Small intestine (tissue), 7 donors: ENCODE data around the gene PLEKHN1. TPM values are rescaled to one million over a fixed set of nuclear protein-coding genes. Genes with fewer than 3 reads are reported as not detected.
A peak's percentile ranks its signal among the peaks of the same experiment; 100 is the strongest.

ENCODE experiments used
- DNase-seq, 2 donors: peaks; one replicate each; pipeline versions ENCODE4 v3.0.0 to v3.0.0-alpha.2; 2013
- FAIRE-seq: peaks from 2 replicates; lab custom pipeline; 2012; peaks lifted over from hg19 to GRCh38; lab: Jason Lieb, UNC
- H3K27ac ChIP-seq, 3 donors: one replicate each; pipeline ENCODE4 v1.5.1; 2013; ENCODE audit warnings: low read length in 2 of 3, mild to moderate bottlenecking in 2 of 3, control low read depth in 1 of 3, inconsistent platforms in 1 of 3, low read depth in 1 of 3, moderate library complexity in 1 of 3
- H3K27me3 ChIP-seq, 3 donors: one replicate each; pipeline ENCODE4 v1.6.1; 2013; ENCODE audit warnings: low read length in 3 of 3, inconsistent platforms in 1 of 3; ENCODE audit not compliant: control insufficient read depth in 3 of 3, insufficient read depth in 3 of 3
- H3K36me3 ChIP-seq, 3 donors: one replicate each; pipeline ENCODE4 v1.6.1; 2013; ENCODE audit warnings: low read length in 3 of 3, inconsistent platforms in 1 of 3, low read depth in 1 of 3, mild to moderate bottlenecking in 1 of 3, moderate library complexity in 1 of 3; ENCODE audit not compliant: control insufficient read depth in 3 of 3, insufficient read depth in 2 of 3
- H3K4me1 ChIP-seq, 3 donors: one replicate each; pipeline ENCODE4 v1.6.1; 2013; ENCODE audit warnings: low read length in 2 of 3, inconsistent platforms in 1 of 3, low read depth in 1 of 3, mild to moderate bottlenecking in 1 of 3, moderate library complexity in 1 of 3; ENCODE audit not compliant: control insufficient read depth in 3 of 3, insufficient read depth in 2 of 3
- H3K4me3 ChIP-seq, 3 donors: one replicate each; pipeline ENCODE4 v1.5.1; 2013; ENCODE audit warnings: low read length in 3 of 3, control low read depth in 1 of 3, inconsistent platforms in 1 of 3, low read depth in 1 of 3, mild to moderate bottlenecking in 1 of 3, moderate library complexity in 1 of 3
- H3K9me3 ChIP-seq, 2 donors: one replicate each; pipeline ENCODE4 v1.6.1; 2013; ENCODE audit warnings: low read depth in 1 of 2, low read length in 1 of 2; ENCODE audit not compliant: control insufficient read depth in 2 of 2, insufficient read depth in 1 of 2
- WGBS, 3 donors: extraction: QIAGEN DNeasy Blood & Tissue Kit; methylation state at CpG; one replicate each; pipeline ENCODE4 v1.1.7; 2013; 5-methylcytosine and 5-hydroxymethylcytosine counted together
- polyA plus RNA-seq, 4 donors: library from polyadenylated mRNA; stranded (reverse) in 3 of 4; unstranded in 1 of 4; fragments of 200-250 nt in 3 of 4; fragments of 120-200 nt in 1 of 4; gene quantifications; one replicate each; pipeline versions ENCODE4 v1.2.1 to v1.2.3, GENCODE V29; 2013
- donor health status: healthy with polysubstance abuse.
- donor health status: control.
- donor health status: control.
- donor health status: Bipolar disorder and iron deficiency.
- donor health status: healthy.

Gene PLEKHN1
- polyA plus RNA-seq, 4 donors, result 0.64 to 0.89 (median 0.76) TPM

DNA sequence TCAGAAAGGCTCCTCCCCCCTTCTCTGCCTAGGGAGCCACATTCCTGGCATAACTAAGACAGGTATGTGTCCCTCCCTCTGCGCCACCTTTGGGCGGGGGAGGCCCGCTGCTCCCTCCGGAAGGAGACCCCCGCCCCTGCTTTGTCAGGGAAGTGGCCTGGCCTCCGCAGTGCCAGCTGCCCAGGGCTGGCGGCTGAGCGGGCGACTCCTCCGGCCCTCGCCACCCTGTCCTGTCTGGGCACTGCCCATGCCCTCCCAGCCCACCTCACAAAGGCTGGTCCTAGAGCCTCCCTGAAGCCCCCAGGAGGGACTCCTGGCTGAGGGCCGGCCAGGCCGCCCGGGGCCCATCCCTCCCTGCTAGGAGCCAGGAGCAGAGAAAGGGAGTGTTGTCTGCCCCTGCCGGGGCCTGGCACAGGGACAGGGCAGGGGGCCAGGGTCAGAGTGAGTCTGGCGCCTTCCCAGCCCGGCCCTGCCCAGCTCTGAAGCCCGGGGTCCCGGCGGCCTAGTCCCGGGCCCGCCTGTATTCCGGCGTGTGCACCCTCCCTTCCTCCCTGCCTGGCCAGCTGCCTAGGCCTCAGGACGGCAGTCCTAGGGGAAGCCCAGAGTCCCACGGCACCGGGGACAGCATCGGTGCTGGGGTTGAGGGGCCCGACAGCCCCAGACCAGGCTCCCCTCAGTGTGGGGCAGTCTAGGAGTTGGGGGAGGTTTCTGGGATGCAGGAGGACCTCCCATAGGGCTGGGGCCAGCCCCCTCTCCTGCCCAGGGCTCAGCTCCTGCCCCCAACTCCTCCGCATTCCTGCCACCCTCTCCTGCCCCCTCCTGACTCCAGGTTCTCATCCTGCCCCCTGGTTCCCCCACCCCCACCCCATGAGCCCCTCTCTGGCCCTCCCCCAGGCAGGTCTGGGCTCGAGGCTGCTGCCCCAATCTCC lies 58.8 kb downstream of the PLEKHN1 start:
- DNase-seq, result peak; percentile 56 to 76
- no peak overlapping the region for H3K27ac ChIP-seq

More for the DNA sequence above, 58.8 kb downstream of the PLEKHN1 start:
- Histone ChIP-seq H3K4me1 (peaks cover 0 to 47% (median 4%) of the 10 kb centered on the region in 3 donors), H3K4me3 (peak overlapping the region in 1 of 3 donors; percentile 3), H3K36me3 (peaks cover 0 to 72% (median 0%) of the 10 kb centered on the region in 3 donors), H3K27me3 (no peaks in the 10 kb centered on the region), H3K9me3 (no peaks in the 10 kb centered on the region)
- 60 to 71% (median 67%) methylated on average over 20 to 31 of the region's 31 CpGs for WGBS, 3 donors
- FAIRE-seq, result no peak

Other genes with a start within 250 kb of the PLEKHN1 start
- 10 to 100 TPM in 1 of 4 donors, 1 to 10 TPM in 2, under 1 TPM in 1; 0.89 to 13.6 (median 6.8) TPM for gene SAMD11, start 42.6 kb upstream of the PLEKHN1 start, polyA plus RNA-seq
- 10 to 100 TPM; 34.0 to 69.3 (median 45.4) TPM for gene NOC2L, start 7.2 kb upstream of the PLEKHN1 start, polyA plus RNA-seq
- gene KLHL17, start 5.9 kb upstream of the PLEKHN1 start, polyA plus RNA-seq, result 10 to 100 TPM in 1 of 4 donors, 1 to 10 TPM in 3; 3.9 to 11.9 (median 6.8) TPM
- 1 to 10 TPM in 1 of 4 donors, under 1 TPM in 2, not detected in 1; 0.22 to 1.6 (median 0.30) TPM for gene PERM1, start 15.6 kb downstream of the PLEKHN1 start, polyA plus RNA-seq
- gene HES4, start 33.6 kb downstream of the PLEKHN1 start, polyA plus RNA-seq, result 1 to 10 TPM in 3 of 4 donors, under 1 TPM in 1; 0.89 to 8.2 (median 5.3) TPM
- gene ISG15, start 47.0 kb downstream of the PLEKHN1 start, polyA plus RNA-seq, result 100 to 1,000 TPM in 2 of 4 donors, 10 to 100 TPM in 2; 21.1 to 282 (median 182) TPM
- gene AGRN, start 53.6 kb downstream of the PLEKHN1 start, polyA plus RNA-seq, result 100 to 1,000 TPM in 1 of 4 donors, 10 to 100 TPM in 3; 13.2 to 104 (median 19.9) TPM
- gene RNF223, start 107.8 kb downstream of the PLEKHN1 start, polyA plus RNA-seq, result under 1 TPM in 3 of 4 donors, not detected in 1; 0.15 to 0.45 (median 0.18) TPM
- 10 to 100 TPM in 3 of 4 donors, 1 to 10 TPM in 1; 9.2 to 19.0 (median 12.6) TPM for gene C1orf159, start 149.6 kb downstream of the PLEKHN1 start, polyA plus RNA-seq
- gene TTLL10, start 207.4 kb downstream of the PLEKHN1 start, polyA plus RNA-seq, result under 1 TPM in 2 of 4 donors, not detected in 2; 0.21 to 0.36 TPM
- 1 to 10 TPM in 2 of 4 donors, under 1 TPM in 1, not detected in 1; 0.47 to 5.9 (median 1.8) TPM for gene TNFRSF18, start 240.1 kb downstream of the PLEKHN1 start, polyA plus RNA-seq
- gene TNFRSF4, start 247.7 kb downstream of the PLEKHN1 start, polyA plus RNA-seq, result 1 to 10 TPM in 3 of 4 donors, not detected in 1; 1.2 to 3.5 (median 3.1) TPM